Panc1 (cell line): ENCODE results near the gene SYTL5. TPM values are rescaled to one million over a fixed set of nuclear protein-coding genes. Genes with fewer than 3 reads are reported as not detected.

ENCODE experiments used
- ATAC-seq: fragments of 200-7000 bp; cut with Tn5 transposase; 2 replicates; pipeline ENCODE4 v1.9.1; 2020; ENCODE audit warnings: mild to moderate bottlenecking, moderate library complexity
- BruUV-seq: library from RNA; stranded (reverse); fragments of 400-500 nt; replicated peaks from 2 replicates; lab custom pipeline; 2021; lab: Mats Ljungman, UMichigan
- CTCF ChIA-PET: fragments of 300-600 bp; sonication (Branson Sonifier 250); formaldehyde crosslinking; loops from one replicate; lab custom pipeline; 2022; ENCODE audit warnings: antibody characterized with exemption; lab: Charles Lee
- POLR2A ChIA-PET: fragments of 300-600 bp; sonication (Branson Sonifier 250); formaldehyde crosslinking; loops from one replicate; lab custom pipeline; 2022; ENCODE audit warnings: antibody characterized with exemption; lab: Charles Lee
- DNase-seq: peaks from one replicate; pipeline ENCODE4 v3.0.0-alpha.2; 2010; ENCODE audit warnings: low read depth, low spot score
- H3K27ac ChIP-seq: 2 replicates; pipeline ENCODE4 v1.5.1; 2011; ENCODE audit warnings: mild to moderate bottlenecking, low read length, inconsistent platforms
- H3K27me3 ChIP-seq: fragments of 200-500 bp; sonication (Bioruptor generic); 2 replicates; pipeline ENCODE4 v1.6.0; 2014; ENCODE audit warnings: low read length, inconsistent platforms; ENCODE audit not compliant: control insufficient read depth, insufficient read depth
- H3K36me3 ChIP-seq: fragments of 200-500 bp; sonication (Bioruptor generic); 2 replicates; pipeline ENCODE4 v1.5.1; 2014; ENCODE audit warnings: inconsistent platforms, mild to moderate bottlenecking, low read length, moderate library complexity; ENCODE audit not compliant: control insufficient read depth, insufficient read depth
- H3K4me1 ChIP-seq: 2 replicates; pipeline ENCODE4 v1.5.1; 2011; ENCODE audit warnings: inconsistent platforms, mild to moderate bottlenecking, low read length, moderate library complexity; ENCODE audit not compliant: control insufficient read depth, insufficient read depth
- H3K4me3 ChIP-seq, 2 experiments: 2 replicates each; pipeline ENCODE4 v1.5.1; 2011 to 2012; ENCODE audit warnings: low read depth in 2 of 2, low read length in 2 of 2, mild to moderate bottlenecking in 2 of 2, inconsistent platforms in 1 of 2, moderate library complexity in 1 of 2
- H3K9me3 ChIP-seq: fragments of 200-500 bp; sonication (Bioruptor generic); 2 replicates; pipeline ENCODE4 v1.5.1; 2014; ENCODE audit warnings: low read depth, mild to moderate bottlenecking, inconsistent platforms, low read length, moderate library complexity; ENCODE audit not compliant: control insufficient read depth, insufficient read depth
- POLR2AphosphoS5 ChIP-seq: IDR thresholded peaks from 2 replicates; pipeline ENCODE4 v1.6.1; 2012; ENCODE audit warnings: mild to moderate bottlenecking, low read depth, low read length, moderate library complexity
- REST ChIP-seq, 2 experiments: IDR thresholded peaks; 2 replicates each; pipeline ENCODE4 v1.6.1; 2011 to 2012; ENCODE audit warnings: low read depth in 2 of 2, control low read depth in 1 of 2, low read length in 1 of 2, mild to moderate bottlenecking in 1 of 2, moderate library complexity in 1 of 2; ENCODE audit not compliant: insufficient read depth in 1 of 2
- SIN3A ChIP-seq: IDR thresholded peaks from 2 replicates; pipeline ENCODE4 v1.6.1; 2012; ENCODE audit warnings: low read depth, mild to moderate bottlenecking, low read length, moderate library complexity, borderline replicate concordance; ENCODE audit not compliant: insufficient read depth
- TCF7L2 ChIP-seq: IDR thresholded peaks from 2 replicates; pipeline ENCODE4 v1.6.1; 2011; ENCODE audit warnings: mild to moderate bottlenecking, low read depth, low read length, inconsistent platforms
- in situ Hi-C: cut with HindIII; loops from 2 replicates; pipeline ENCODE4 v1.10.0; 2016; ENCODE audit warnings: low sequenced_read_pairs, low pct_unique_long_range_greater_than_20kb
- intact Hi-C: fragments of 100-400 bp; cut with micrococcal nuclease; formaldehyde crosslinking; loops from one replicate; pipeline ENCODE4 v1.10.0; 2022; ENCODE audit not compliant: unreplicated experiment
- total RNA-seq: library from RNA; stranded (reverse); gene quantifications from one replicate; pipeline ENCODE4 v1.2.1, GENCODE V29; 2021; ENCODE audit not compliant: unreplicated experiment
- TF ChIP-seq, protein P1 (sequence below): fragments of 450-650 bp; IDR thresholded peaks from 2 replicates; pipeline ENCODE4 v1.5.1; 2017; ENCODE audit warnings: mild to moderate bottlenecking

Gene SYTL5
- total RNA-seq, 1 experiment from 2014 or later: 0.08 TPM

- in situ Hi-C loops (no loop called here), intact Hi-C loops (no loop called here)
- no peak overlapping the region for H3K4me3 ChIP-seq
- CTCF ChIA-PET: no interaction called here
- H3K36me3 ChIP-seq: no peaks in the 10 kb centered on the region
- no peaks in the 10 kb centered on the region for H3K4me1 ChIP-seq
- no peaks in the 10 kb centered on the region for H3K27me3 ChIP-seq
- no peak for DNase-seq
- no peak for TF ChIP-seq SIN3A
- TF ChIP-seq REST (IDR thresholded peaks at IDR 0.05; ENCODE audit: insufficient read depth in 1 of 2, low read depth in 2 of 2, low read length in 1 of 2): no peak
- TF ChIP-seq TCF7L2: no peak
- TF ChIP-seq POLR2AphosphoS5: no peak
- TF ChIP-seq, protein P1, sequence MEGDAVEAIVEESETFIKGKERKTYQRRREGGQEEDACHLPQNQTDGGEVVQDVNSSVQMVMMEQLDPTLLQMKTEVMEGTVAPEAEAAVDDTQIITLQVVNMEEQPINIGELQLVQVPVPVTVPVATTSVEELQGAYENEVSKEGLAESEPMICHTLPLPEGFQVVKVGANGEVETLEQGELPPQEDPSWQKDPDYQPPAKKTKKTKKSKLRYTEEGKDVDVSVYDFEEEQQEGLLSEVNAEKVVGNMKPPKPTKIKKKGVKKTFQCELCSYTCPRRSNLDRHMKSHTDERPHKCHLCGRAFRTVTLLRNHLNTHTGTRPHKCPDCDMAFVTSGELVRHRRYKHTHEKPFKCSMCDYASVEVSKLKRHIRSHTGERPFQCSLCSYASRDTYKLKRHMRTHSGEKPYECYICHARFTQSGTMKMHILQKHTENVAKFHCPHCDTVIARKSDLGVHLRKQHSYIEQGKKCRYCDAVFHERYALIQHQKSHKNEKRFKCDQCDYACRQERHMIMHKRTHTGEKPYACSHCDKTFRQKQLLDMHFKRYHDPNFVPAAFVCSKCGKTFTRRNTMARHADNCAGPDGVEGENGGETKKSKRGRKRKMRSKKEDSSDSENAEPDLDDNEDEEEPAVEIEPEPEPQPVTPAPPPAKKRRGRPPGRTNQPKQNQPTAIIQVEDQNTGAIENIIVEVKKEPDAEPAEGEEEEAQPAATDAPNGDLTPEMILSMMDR: no peak
- POLR2A ChIA-PET: no interaction called here
- ATAC-seq: no peak
- no peak overlapping the region for H3K27ac ChIP-seq
- BruUV-seq: no TSS peak
- no peaks in the 10 kb centered on the region for H3K9me3 ChIP-seq
Measured at GRCh38 chrX:38086451-38087215, 80.3 kb downstream of the SYTL5 start.

DNA sequence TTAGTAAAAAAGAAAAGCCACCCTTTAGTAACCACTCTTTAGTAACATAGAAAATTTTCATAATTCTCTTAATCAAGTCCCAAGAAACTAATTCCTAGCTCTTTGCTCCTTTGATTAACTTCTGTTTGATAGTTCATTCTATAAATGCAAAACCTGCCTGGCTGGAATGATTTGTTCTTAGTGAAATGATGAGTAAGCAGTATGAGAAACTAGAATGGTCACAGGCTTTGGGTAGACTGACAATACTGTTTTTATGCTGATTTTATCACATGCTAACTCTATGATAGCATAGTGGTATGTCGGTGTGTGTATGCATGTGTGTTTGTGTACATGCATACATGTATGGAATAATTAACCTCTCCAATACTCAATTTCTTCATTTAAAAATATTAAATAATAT lies 81.2 kb downstream of the SYTL5 start:
- H3K36me3 ChIP-seq: no peaks in the 10 kb centered on the region
- CTCF ChIA-PET: no interaction called here
- H3K4me1 ChIP-seq: no peaks in the 10 kb centered on the region
- no peak overlapping the region for H3K27ac ChIP-seq
- TF ChIP-seq TCF7L2: no peak
- TF ChIP-seq, protein P1: no peak
- TF ChIP-seq SIN3A: no peak
- no peak for TF ChIP-seq POLR2AphosphoS5
- no peak for TF ChIP-seq REST (IDR thresholded peaks at IDR 0.05; ENCODE audit: insufficient read depth in 1 of 2, low read depth in 2 of 2, low read length in 1 of 2)
- no peak for ATAC-seq
- in situ Hi-C loops: no loop called here
- intact Hi-C loops: no loop called here
- no peaks in the 10 kb centered on the region for H3K9me3 ChIP-seq
- POLR2A ChIA-PET: no interaction called here
- H3K27me3 ChIP-seq: no peaks in the 10 kb centered on the region
- no TSS peak for BruUV-seq
- no peak for DNase-seq
- H3K4me3 ChIP-seq: no peak overlapping the region
